Gastrocnemius medialis (tissue), 4 donors: ENCODE data around the gene PCNX3.

Experiments used
- CTCF ChIP-seq, 5 experiments: fragments of 450-650 bp in 3 of 5; fragments of 200-600 bp in 2 of 5; sonication (generic) in 2 of 5; IDR thresholded peaks in 4 of 5; conservative IDR thresholded peaks in 1 of 5; 1 replicate in 4 of 5; 2 replicates in 1 of 5; pipeline ENCODE4 v1.5.1; 2016 to 2019; ENCODE audit warnings: antibody characterized with exemption in 5 of 5, mild to moderate bottlenecking in 3 of 5, moderate library complexity in 3 of 5
- POLR2A ChIP-seq, 2 donors: fragments of 450-650 bp; IDR thresholded peaks; one replicate each; pipeline ENCODE4 v1.6.1; 2017; ENCODE audit warnings: antibody characterized with exemption in 2 of 2, mild to moderate bottlenecking in 2 of 2, moderate library complexity in 2 of 2

GRCh38 chr11:65599216-65599954 lies 16.2 kb upstream of the PCNX3 start:
- TF ChIP-seq CTCF (IDR thresholded peaks at IDR 0.05 in 4 of 5, conservative IDR thresholded peaks at IDR 0.05 in 1 of 5), result no peak
- no peak for TF ChIP-seq POLR2A (IDR thresholded peaks at IDR 0.05)
